NCI-H2029 (cell line): Measurements from ENCODE around the gene TM4SF18.
A peak's percentile ranks its signal among the peaks of the same experiment; 100 is the strongest.

Source experiments
- DNase-seq: peaks from one replicate; lab custom pipeline; 2025; lab: John Stamatoyannopoulos, UW

TM4SF18 gene

GRCh38 chr3:149330609-149331331 lies 2.7 kb downstream of the TM4SF18 start:
- peak; percentile 56 for DNase-seq

GRCh38 chr3:149327156-149327555 lies 6.3 kb downstream of the TM4SF18 start:
- no peak for DNase-seq

GRCh38 chr3:149325581-149325980 lies 7.9 kb downstream of the TM4SF18 start:
- DNase-seq = no peak

GRCh38 chr3:149324332-149324731 lies 9.1 kb downstream of the TM4SF18 start:
- no peak for DNase-seq

- no peak for DNase-seq
Measured at GRCh38 chr3:149321640-149322039, 11.8 kb downstream of the TM4SF18 start.

DNA sequence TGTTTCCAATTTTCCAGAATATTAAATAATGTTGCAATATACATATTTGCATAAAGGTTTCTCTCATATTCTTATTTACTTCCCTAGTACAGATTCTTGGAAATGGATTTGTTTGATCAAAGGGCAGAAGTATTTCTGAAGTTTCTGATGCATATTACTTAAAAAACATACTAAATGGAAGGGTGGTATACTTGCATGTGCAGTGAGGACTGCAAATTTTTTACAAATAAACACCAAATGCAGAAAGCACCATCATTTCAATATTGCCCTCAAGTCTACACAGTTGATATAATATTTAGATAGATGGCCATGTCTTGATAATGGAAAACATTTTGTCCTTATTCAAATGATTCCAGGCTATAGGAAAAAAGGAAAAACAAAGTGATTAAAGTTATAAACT lies 12.3 kb downstream of the TM4SF18 start:
- DNase-seq = no peak

- DNase-seq = no peak
Measured at GRCh38 chr3:149319750-149320149, 13.7 kb downstream of the TM4SF18 start.

DNA sequence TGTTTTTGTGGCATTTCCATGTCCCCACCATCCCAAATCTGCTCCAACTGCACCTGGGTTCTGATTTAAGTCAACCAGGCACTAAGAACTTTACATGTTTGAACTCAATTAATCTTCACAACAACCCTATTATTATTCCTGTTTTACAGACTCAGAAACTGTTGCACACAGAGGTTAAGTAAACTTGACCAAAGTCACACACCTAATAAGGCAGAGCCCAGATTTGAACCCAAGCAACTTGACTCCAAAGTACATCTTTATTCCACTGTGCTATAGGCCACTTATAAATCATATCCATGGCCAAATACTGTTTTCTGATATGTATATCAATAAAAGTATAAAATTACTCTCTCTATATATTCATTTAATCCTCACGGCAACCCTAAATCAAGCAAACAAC lies 16.4 kb downstream of the TM4SF18 start:
- DNase-seq = no peak

DNA sequence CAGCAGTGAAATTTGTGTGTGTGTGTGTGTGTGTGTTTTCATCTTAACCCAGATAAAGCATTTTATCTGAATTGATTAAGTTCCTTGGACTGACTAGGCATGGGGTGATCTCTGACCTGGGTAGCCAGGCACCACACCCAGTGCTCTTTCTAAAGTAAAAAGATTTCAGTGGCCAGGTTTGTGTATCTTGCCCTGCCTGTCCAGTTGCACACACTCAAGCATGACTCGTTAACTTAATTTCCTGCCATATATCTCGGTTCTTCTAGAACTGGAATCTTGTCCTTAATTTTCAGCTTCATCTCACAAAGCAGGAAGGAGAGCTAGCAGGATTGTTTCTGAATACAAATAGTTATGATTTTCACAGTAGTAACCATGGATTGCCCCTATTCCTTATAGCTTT lies 17.0 kb downstream of the TM4SF18 start:
- DNase-seq = no peak

DNA sequence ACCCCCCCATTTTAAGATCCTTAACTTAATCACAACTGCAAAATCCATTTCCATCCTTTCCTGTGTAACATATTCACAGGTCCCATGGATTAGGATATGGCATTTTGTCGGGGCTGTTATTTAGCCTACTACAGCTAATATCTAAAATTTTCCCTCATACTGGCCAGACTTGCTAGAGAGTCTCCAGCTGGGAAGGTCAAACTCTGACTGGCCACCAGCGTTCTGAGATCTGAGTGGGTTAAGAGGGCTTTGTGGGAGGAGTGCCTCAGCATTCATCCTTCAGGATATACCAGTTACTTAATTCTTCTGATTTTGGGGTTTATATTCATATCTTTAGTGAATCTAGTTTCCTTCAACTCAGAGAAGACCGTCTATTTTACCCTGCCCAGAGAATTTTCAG lies 17.7 kb downstream of the TM4SF18 start:
- DNase-seq = no peak

DNA sequence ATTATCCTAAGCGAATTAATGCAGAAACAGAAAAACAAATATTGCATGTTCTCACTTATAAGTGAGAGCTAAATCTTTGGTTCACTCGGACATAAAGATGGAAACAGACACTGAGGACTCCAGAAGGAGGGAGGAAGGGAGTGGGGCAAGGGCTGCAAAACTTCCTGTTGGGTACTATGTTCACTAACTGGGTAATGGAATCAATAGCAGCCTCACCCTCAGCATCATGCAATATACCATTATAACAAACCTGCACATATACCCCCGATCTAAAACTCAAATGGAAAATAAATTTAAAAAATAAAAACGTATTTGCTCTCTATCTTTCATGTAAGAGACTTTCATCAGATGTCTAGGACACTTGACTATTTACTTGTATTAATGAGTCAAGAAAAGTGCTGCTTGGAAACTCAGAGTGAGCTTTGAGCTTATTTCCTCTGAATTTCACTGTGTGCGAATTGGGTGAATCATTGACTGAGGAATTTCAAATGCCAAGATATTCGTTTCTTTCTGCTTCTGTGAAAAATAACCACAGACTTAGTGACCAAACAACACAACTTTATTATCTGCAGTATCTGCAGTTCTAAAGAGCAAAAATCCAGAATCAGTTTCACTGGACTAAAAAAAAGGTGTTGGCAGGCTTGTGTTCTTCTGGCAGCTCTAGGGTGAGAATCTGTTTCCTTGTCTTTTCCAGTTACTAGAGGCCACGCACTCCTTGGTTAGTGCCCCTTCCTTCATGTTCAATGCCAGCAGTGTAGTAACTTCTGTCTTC lies 18.4 kb downstream of the TM4SF18 start:
- DNase-seq = no peak

DNA sequence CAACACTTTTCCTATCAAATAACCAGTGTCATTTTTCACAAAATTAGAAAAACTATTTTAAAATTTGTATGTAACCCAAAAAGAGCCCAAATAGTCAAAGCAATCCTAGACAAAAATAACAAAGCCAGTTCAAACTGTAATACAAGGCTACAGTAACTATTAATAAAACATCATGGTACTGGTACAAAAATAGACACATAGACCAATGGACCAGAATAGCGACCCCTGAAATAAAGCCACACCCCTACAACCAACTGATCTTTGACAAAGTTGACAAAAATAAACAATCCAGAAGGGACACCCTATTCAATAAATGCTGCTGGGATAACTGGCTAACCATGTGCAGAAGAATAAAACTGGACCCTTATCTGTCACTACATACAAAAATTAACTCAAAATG lies 19.9 kb downstream of the TM4SF18 start:
- no peak for DNase-seq

GRCh38 chr3:149310796-149311534 lies 22.5 kb downstream of the TM4SF18 start:
- no peak for DNase-seq

- DNase-seq = no peak
Measured at GRCh38 chr3:149307435-149307783, 26.0 kb downstream of the TM4SF18 start.

DNA sequence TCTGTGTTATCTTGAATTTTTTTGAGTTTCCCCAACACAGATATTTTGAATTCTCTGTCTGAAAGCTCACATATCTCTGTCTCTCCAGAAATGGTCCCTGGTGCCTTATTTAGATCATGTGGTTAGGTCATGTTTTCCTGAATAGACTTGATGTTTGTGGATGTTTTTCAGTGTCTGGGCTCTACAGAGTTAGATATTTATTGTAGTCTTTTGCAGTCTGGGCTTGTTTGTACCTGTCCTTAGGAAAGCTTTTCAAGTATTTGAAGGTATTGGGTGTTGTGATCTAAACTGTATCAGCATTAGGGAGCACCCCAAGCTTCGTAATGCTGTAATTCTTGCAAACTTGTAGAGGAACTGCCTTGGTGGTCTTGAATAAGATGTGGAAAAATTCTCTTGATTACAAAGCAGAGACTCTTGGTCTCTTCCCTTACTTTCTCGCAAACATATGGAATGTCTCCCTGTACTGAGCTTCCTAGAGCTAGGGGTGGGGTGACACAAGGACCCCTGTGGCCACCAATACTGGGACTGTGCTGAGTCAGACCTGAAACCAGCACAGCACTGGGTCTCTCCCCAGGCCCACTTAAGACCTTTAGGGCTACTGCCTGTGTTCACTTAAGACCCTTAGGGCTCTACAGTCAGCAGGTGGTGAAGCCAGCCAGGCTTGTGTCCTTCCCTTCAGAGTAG lies 26.5 kb downstream of the TM4SF18 start:
- DNase-seq = no peak

GRCh38 chr3:149305376-149305775 lies 28.1 kb downstream of the TM4SF18 start:
- DNase-seq = no peak

GRCh38 chr3:149299938-149300801 lies 33.3 kb downstream of the TM4SF18 start:
- peak; percentile 56 for DNase-seq

DNA sequence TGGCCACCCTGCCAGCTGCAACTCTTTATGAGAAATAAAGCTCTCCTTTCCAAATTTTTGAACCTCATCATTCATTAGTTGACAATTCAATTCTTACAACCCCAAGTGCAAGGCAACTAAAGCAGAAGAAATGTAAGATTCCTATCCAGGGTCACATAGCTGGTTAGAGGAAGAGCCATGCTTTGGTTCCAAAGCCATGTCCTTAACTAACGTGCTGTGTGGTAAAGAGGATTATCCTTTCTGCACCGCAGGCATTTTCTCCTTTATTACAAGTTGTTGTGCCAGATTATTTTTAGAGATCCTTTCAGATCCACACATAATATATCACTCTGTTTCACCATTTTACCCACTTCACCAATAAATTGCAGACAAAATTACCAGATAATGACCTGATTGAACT lies 36.5 kb downstream of the TM4SF18 start:
- DNase-seq = no peak

DNA sequence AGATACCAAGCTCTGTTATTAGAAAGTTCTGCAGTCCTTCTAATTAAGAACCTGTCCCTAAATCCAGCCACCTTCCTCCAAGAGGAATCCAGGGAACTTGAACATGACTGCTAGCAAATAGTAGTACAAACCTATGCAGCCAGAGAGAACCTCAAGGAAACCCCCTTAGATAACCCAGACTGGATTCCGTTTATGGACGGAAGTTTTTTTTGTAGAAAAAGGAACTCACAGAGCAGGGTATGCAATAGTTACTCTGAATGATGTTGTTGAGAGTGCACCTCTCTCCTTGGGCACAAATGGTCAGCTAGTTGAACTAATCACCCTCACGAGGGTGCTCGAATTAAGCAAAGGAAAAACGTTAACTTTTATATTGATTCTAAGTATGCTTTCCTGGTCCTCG lies 40.8 kb downstream of the TM4SF18 start:
- no peak for DNase-seq

DNA sequence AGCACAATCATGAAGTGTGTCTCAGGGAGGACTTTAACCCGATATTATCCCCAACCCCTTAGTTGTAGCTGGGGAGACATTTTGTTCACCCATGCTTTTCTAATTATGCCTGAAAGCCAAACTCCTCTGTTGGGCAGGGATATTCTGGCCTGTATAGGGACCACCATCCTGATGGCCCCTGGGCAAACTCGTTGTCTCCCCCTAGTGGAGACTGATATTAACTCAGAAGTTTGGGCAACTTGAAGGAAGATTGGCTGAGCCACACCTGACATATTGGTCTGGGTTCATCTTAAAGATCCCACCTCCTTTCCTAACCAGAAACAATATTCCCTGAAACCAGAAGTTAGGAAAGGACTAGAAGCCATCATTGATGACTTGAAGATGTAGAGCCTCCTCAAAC lies 42.3 kb downstream of the TM4SF18 start:
- DNase-seq = peak; percentile 10

- DNase-seq = no peak
Measured at GRCh38 chr3:149288655-149289054, 44.8 kb downstream of the TM4SF18 start.
